Neural crest cell (in vitro differentiated cells): ENCODE data around the gene UPK1A. TPM values are rescaled to one million over a fixed set of nuclear protein-coding genes. Genes with fewer than 3 reads are reported as not detected.
A peak's percentile ranks its signal among the peaks of the same experiment; 100 is the strongest.

Experiments
- DNase-seq: peaks from one replicate; pipeline ENCODE4 v3.0.0; 2021; ENCODE audit warnings: low read depth, mixed read lengths, low spot score
- H3K27ac Mint-ChIP-seq: one replicate; pipeline ENCODE4 v1.8.0; 2021; ENCODE audit warnings: mild to moderate bottlenecking, mixed read lengths; ENCODE audit not compliant: unreplicated experiment
- H3K27me3 Mint-ChIP-seq: 2 replicates; pipeline ENCODE4 v1.8.0; 2021; ENCODE audit warnings: low read depth, mild to moderate bottlenecking, mixed read lengths
- H3K36me3 Mint-ChIP-seq: 2 replicates; pipeline ENCODE4 v1.8.0; 2021; ENCODE audit warnings: low read depth, mild to moderate bottlenecking, mixed read lengths
- H3K4me1 Mint-ChIP-seq: 2 replicates; pipeline ENCODE4 v1.8.0; 2021; ENCODE audit warnings: mixed read lengths
- H3K4me3 Mint-ChIP-seq: one replicate; pipeline ENCODE4 v1.8.0; 2021; ENCODE audit warnings: mild to moderate bottlenecking, mixed read lengths
- H3K9me3 Mint-ChIP-seq: 2 replicates; pipeline ENCODE4 v1.8.0; 2021; ENCODE audit warnings: mixed read lengths
- CTCF ChIP-seq: fragments of 200-600 bp; sonication (generic); conservative IDR thresholded peaks from 2 replicates; pipeline ENCODE4 v1.5.0; 2021; ENCODE audit warnings: antibody characterized with exemption, mild to moderate bottlenecking
- total RNA-seq: library from RNA; stranded (reverse); gene quantifications from 2 replicates; pipeline ENCODE4 v1.2.1, GENCODE V29; 2021

UPK1A gene
- total RNA-seq, 1 donor from 2014 or later = not detected

GRCh38 chr19:35622750-35623149, 43.6 kb upstream of the UPK1A start:
- Mint-ChIP-seq H3K36me3 (no peaks in the 10 kb centered on the region), H3K27ac (no peak overlapping the region), H3K27me3 (no peaks in the 10 kb centered on the region), H3K9me3 (no peaks in the 10 kb centered on the region), H3K4me3 (peak overlapping the region; percentile 54), H3K4me1 (no peaks in the 10 kb centered on the region)
- TF ChIP-seq CTCF = no peak
- DNase-seq = no peak

GRCh38 chr19:35623327-35624010, 42.8 kb upstream of the UPK1A start:
- Mint-ChIP-seq H3K27ac (no peak overlapping the region), H3K36me3 (no peaks in the 10 kb centered on the region), H3K4me1 (peaks cover 6% of the 10 kb centered on the region), H3K9me3 (no peaks in the 10 kb centered on the region), H3K4me3 (peak overlapping the region; percentile 54), H3K27me3 (no peaks in the 10 kb centered on the region)
- TF ChIP-seq CTCF = no peak
- no peak for DNase-seq

GRCh38 chr19:35628264-35628564, 38.1 kb upstream of the UPK1A start:
- H3K4me3 Mint-ChIP-seq = peak overlapping the region; percentile 95
- DNase-seq = no peak
- TF ChIP-seq CTCF = no peak
- peak overlapping the region; percentile 54 for H3K27ac Mint-ChIP-seq
- H3K4me1 Mint-ChIP-seq = peaks cover 15% of the 10 kb centered on the region
- H3K9me3 Mint-ChIP-seq = no peaks in the 10 kb centered on the region
- no peaks in the 10 kb centered on the region for H3K27me3 Mint-ChIP-seq
- H3K36me3 Mint-ChIP-seq = peaks cover 3% of the 10 kb centered on the region

GRCh38 chr19:35628565-35629331, 37.6 kb upstream of the UPK1A start, which contains the start of gene RBM42:
Gene RBM42, plus strand, starts transcription at chr19:35629036. Its CDS starts 118 bp downstream, at chr19:35629154.
- Mint-ChIP-seq H3K4me3 (peak within 1 kb of the TSS; percentile 95), H3K27me3 (no peaks in the 10 kb centered on the region), H3K27ac (peak within 1 kb of the TSS; percentile 69), H3K9me3 (no peaks in the 10 kb centered on the region), H3K36me3 (peaks cover 3% of the 10 kb centered on the region), H3K4me1 (peaks cover 15% of the 10 kb centered on the region)
- peak; percentile 97 for DNase-seq
- TF ChIP-seq CTCF = no peak

GRCh38 chr19:35629332-35629633, 37.0 kb upstream of the UPK1A start:
- no peaks in the 10 kb centered on the region for H3K9me3 Mint-ChIP-seq
- no peak for TF ChIP-seq CTCF
- peak overlapping the region; percentile 95 for H3K4me3 Mint-ChIP-seq
- DNase-seq = no peak
- peaks cover 3% of the 10 kb centered on the region for H3K36me3 Mint-ChIP-seq
- peaks cover 15% of the 10 kb centered on the region for H3K4me1 Mint-ChIP-seq
- no peaks in the 10 kb centered on the region for H3K27me3 Mint-ChIP-seq
- no peak overlapping the region for H3K27ac Mint-ChIP-seq
